ENCODE results near the gene CAMK2B.

CAMK2B gene

GRCh38 chr7:44275957-44276570 lies 49.3 kb downstream of the CAMK2B start:
- no peaks in the 10 kb centered on the region for H3K4me1 ChIP-seq (ENCODE audit: insufficient read depth, low read length)
- H3K4me3 ChIP-seq (ENCODE audit: low read depth in 1 of 2, low read length in 2 of 2): no peak overlapping the region
- no peak overlapping the region for H3K27ac ChIP-seq (ENCODE audit: low read depth, low read length)
- no peaks in the 10 kb centered on the region for H3K36me3 ChIP-seq (ENCODE audit: insufficient read depth, low read length)
- no peak overlapping the region for H3K9ac ChIP-seq (ENCODE audit: low read length)
- H3K27me3 ChIP-seq (ENCODE audit: control insufficient read depth in 1 of 2, insufficient read depth in 2 of 2, low read length in 2 of 2): peaks cover 0 to 7% of the 10 kb centered on the region in 2 donors
- no peaks in the 10 kb centered on the region for H3K9me3 ChIP-seq (ENCODE audit: low read length)

GRCh38 chr7:44275146-44275545 lies 50.2 kb downstream of the CAMK2B start:
- Histone ChIP-seq H3K36me3 (ENCODE audit: insufficient read depth, low read length) (no peaks in the 10 kb centered on the region), H3K9me3 (ENCODE audit: low read length) (no peaks in the 10 kb centered on the region), H3K27ac (ENCODE audit: low read depth, low read length) (no peak overlapping the region), H3K4me3 (ENCODE audit: low read depth in 1 of 2, low read length in 2 of 2) (no peak overlapping the region), H3K27me3 (ENCODE audit: control insufficient read depth in 1 of 2, insufficient read depth in 2 of 2, low read length in 2 of 2) (peaks cover 0 to 7% of the 10 kb centered on the region in 2 donors), H3K9ac (ENCODE audit: low read length) (no peak overlapping the region), H3K4me1 (ENCODE audit: insufficient read depth, low read length) (no peaks in the 10 kb centered on the region)

GRCh38 chr7:44274623-44274975 lies 50.8 kb downstream of the CAMK2B start:
- Histone ChIP-seq H3K9ac (ENCODE audit: low read length) (no peak overlapping the region), H3K36me3 (ENCODE audit: insufficient read depth, low read length) (no peaks in the 10 kb centered on the region), H3K4me1 (ENCODE audit: insufficient read depth, low read length) (no peaks in the 10 kb centered on the region), H3K9me3 (ENCODE audit: low read length) (no peaks in the 10 kb centered on the region), H3K27ac (ENCODE audit: low read depth, low read length) (no peak overlapping the region), H3K27me3 (ENCODE audit: control insufficient read depth in 1 of 2, insufficient read depth in 2 of 2, low read length in 2 of 2) (peaks cover 0 to 7% of the 10 kb centered on the region in 2 donors), H3K4me3 (ENCODE audit: low read depth in 1 of 2, low read length in 2 of 2) (no peak overlapping the region)

GRCh38 chr7:44273681-44274622 lies 51.4 kb downstream of the CAMK2B start:
- Histone ChIP-seq H3K9me3 (ENCODE audit: low read length) (no peaks in the 10 kb centered on the region), H3K9ac (ENCODE audit: low read length) (no peak overlapping the region), H3K27me3 (ENCODE audit: control insufficient read depth in 1 of 2, insufficient read depth in 2 of 2, low read length in 2 of 2) (peaks cover 0 to 13% of the 10 kb centered on the region in 2 donors), H3K36me3 (ENCODE audit: insufficient read depth, low read length) (no peaks in the 10 kb centered on the region), H3K4me1 (ENCODE audit: insufficient read depth, low read length) (no peaks in the 10 kb centered on the region), H3K27ac (ENCODE audit: low read depth, low read length) (no peak overlapping the region), H3K4me3 (ENCODE audit: low read depth in 1 of 2, low read length in 2 of 2) (no peak overlapping the region)

GRCh38 chr7:44272981-44273380 lies 52.4 kb downstream of the CAMK2B start:
- no peaks in the 10 kb centered on the region for H3K4me1 ChIP-seq (ENCODE audit: insufficient read depth, low read length)
- H3K4me3 ChIP-seq (ENCODE audit: low read depth in 1 of 2, low read length in 2 of 2): no peak overlapping the region
- H3K27me3 ChIP-seq (ENCODE audit: control insufficient read depth in 1 of 2, insufficient read depth in 2 of 2, low read length in 2 of 2): peaks cover 0 to 13% of the 10 kb centered on the region in 2 donors
- H3K9ac ChIP-seq (ENCODE audit: low read length): no peak overlapping the region
- H3K36me3 ChIP-seq (ENCODE audit: insufficient read depth, low read length): no peaks in the 10 kb centered on the region
- no peaks in the 10 kb centered on the region for H3K9me3 ChIP-seq (ENCODE audit: low read length)
- H3K27ac ChIP-seq (ENCODE audit: low read depth, low read length): no peak overlapping the region

GRCh38 chr7:44272456-44272855 lies 52.9 kb downstream of the CAMK2B start:
- H3K27me3 ChIP-seq (ENCODE audit: control insufficient read depth in 1 of 2, insufficient read depth in 2 of 2, low read length in 2 of 2): peaks cover 0 to 13% of the 10 kb centered on the region in 2 donors
- no peak overlapping the region for H3K9ac ChIP-seq (ENCODE audit: low read length)
- no peak overlapping the region for H3K27ac ChIP-seq (ENCODE audit: low read depth, low read length)
- no peaks in the 10 kb centered on the region for H3K4me1 ChIP-seq (ENCODE audit: insufficient read depth, low read length)
- H3K4me3 ChIP-seq (ENCODE audit: low read depth in 1 of 2, low read length in 2 of 2): no peak overlapping the region
- no peaks in the 10 kb centered on the region for H3K9me3 ChIP-seq (ENCODE audit: low read length)
- no peaks in the 10 kb centered on the region for H3K36me3 ChIP-seq (ENCODE audit: insufficient read depth, low read length)

GRCh38 chr7:44269943-44270493 lies 55.4 kb downstream of the CAMK2B start:
- Histone ChIP-seq H3K36me3 (ENCODE audit: insufficient read depth, low read length) (no peaks in the 10 kb centered on the region), H3K27ac (ENCODE audit: low read depth, low read length) (no peak overlapping the region), H3K4me3 (ENCODE audit: low read depth in 1 of 2, low read length in 2 of 2) (no peak overlapping the region), H3K4me1 (ENCODE audit: insufficient read depth, low read length) (no peaks in the 10 kb centered on the region), H3K9ac (ENCODE audit: low read length) (no peak overlapping the region), H3K9me3 (ENCODE audit: low read length) (no peaks in the 10 kb centered on the region), H3K27me3 (ENCODE audit: control insufficient read depth in 1 of 2, insufficient read depth in 2 of 2, low read length in 2 of 2) (peaks cover 0 to 14% of the 10 kb centered on the region in 2 donors)

GRCh38 chr7:44269417-44269816 lies 56.0 kb downstream of the CAMK2B start:
- Histone ChIP-seq H3K27ac (ENCODE audit: low read depth, low read length) (no peak overlapping the region), H3K36me3 (ENCODE audit: insufficient read depth, low read length) (no peaks in the 10 kb centered on the region), H3K9ac (ENCODE audit: low read length) (no peak overlapping the region), H3K27me3 (ENCODE audit: control insufficient read depth in 1 of 2, insufficient read depth in 2 of 2, low read length in 2 of 2) (peaks cover 0 to 11% of the 10 kb centered on the region in 2 donors), H3K4me3 (ENCODE audit: low read depth in 1 of 2, low read length in 2 of 2) (no peak overlapping the region), H3K9me3 (ENCODE audit: low read length) (no peaks in the 10 kb centered on the region), H3K4me1 (ENCODE audit: insufficient read depth, low read length) (no peaks in the 10 kb centered on the region)

GRCh38 chr7:44268671-44269070 lies 56.7 kb downstream of the CAMK2B start:
- Histone ChIP-seq H3K27ac (ENCODE audit: low read depth, low read length) (no peak overlapping the region), H3K27me3 (ENCODE audit: control insufficient read depth in 1 of 2, insufficient read depth in 2 of 2, low read length in 2 of 2) (peaks cover 0 to 11% of the 10 kb centered on the region in 2 donors), H3K9ac (ENCODE audit: low read length) (no peak overlapping the region), H3K36me3 (ENCODE audit: insufficient read depth, low read length) (no peaks in the 10 kb centered on the region), H3K9me3 (ENCODE audit: low read length) (no peaks in the 10 kb centered on the region), H3K4me3 (ENCODE audit: low read depth in 1 of 2, low read length in 2 of 2) (no peak overlapping the region), H3K4me1 (ENCODE audit: insufficient read depth, low read length) (no peaks in the 10 kb centered on the region)

GRCh38 chr7:44267719-44268421 lies 57.5 kb downstream of the CAMK2B start:
- Histone ChIP-seq H3K9me3 (ENCODE audit: low read length) (no peaks in the 10 kb centered on the region), H3K9ac (ENCODE audit: low read length) (no peak overlapping the region), H3K27me3 (ENCODE audit: control insufficient read depth in 1 of 2, insufficient read depth in 2 of 2, low read length in 2 of 2) (peaks cover 0 to 14% of the 10 kb centered on the region in 2 donors), H3K36me3 (ENCODE audit: insufficient read depth, low read length) (no peaks in the 10 kb centered on the region), H3K27ac (ENCODE audit: low read depth, low read length) (no peak overlapping the region), H3K4me1 (ENCODE audit: insufficient read depth, low read length) (no peaks in the 10 kb centered on the region), H3K4me3 (ENCODE audit: low read depth in 1 of 2, low read length in 2 of 2) (no peak overlapping the region)

GRCh38 chr7:44267178-44267577 lies 58.2 kb downstream of the CAMK2B start:
- Histone ChIP-seq H3K27ac (ENCODE audit: low read depth, low read length) (no peak overlapping the region), H3K27me3 (ENCODE audit: control insufficient read depth in 1 of 2, insufficient read depth in 2 of 2, low read length in 2 of 2) (peaks cover 0 to 15% of the 10 kb centered on the region in 2 donors), H3K4me3 (ENCODE audit: low read depth in 1 of 2, low read length in 2 of 2) (no peak overlapping the region), H3K9ac (ENCODE audit: low read length) (no peak overlapping the region), H3K4me1 (ENCODE audit: insufficient read depth, low read length) (no peaks in the 10 kb centered on the region), H3K9me3 (ENCODE audit: low read length) (no peaks in the 10 kb centered on the region), H3K36me3 (ENCODE audit: insufficient read depth, low read length) (no peaks in the 10 kb centered on the region)
